HepG2 (cell line): ENCODE measurements around the gene UBXN1. TPM values are rescaled to one million over a fixed set of nuclear protein-coding genes. Genes with fewer than 3 reads are reported as not detected.

Source experiments
- GABPA ChIP-seq, 2 experiments: IDR thresholded peaks; 2 replicates each; pipeline ENCODE4 v1.6.1; 2011 to 2016; ENCODE audit warnings: low read depth in 2 of 2, low read length in 1 of 2, missing biosample characterization in 1 of 2, missing genetic modification characterization in 1 of 2
- POLR2A ChIP-seq, 2 experiments: IDR thresholded peaks; 2 replicates each; pipeline ENCODE4 v1.6.1; 2011; ENCODE audit warnings: low read depth in 2 of 2, low read length in 2 of 2, mild to moderate bottlenecking in 1 of 2, moderate library complexity in 1 of 2; ENCODE audit not compliant: insufficient read depth in 1 of 2
- POLR2AphosphoS5 ChIP-seq: IDR thresholded peaks from 2 replicates; pipeline ENCODE4 v1.6.1; 2012; ENCODE audit warnings: low read depth, low read length
- SAP130 ChIP-seq: IDR thresholded peaks from 2 replicates; pipeline ENCODE4 v1.6.1; 2016; ENCODE audit warnings: low read depth
- SPEN ChIP-seq: sonication (generic); formaldehyde crosslinking; IDR thresholded peaks from 2 replicates; pipeline ENCODE4 v1.5.1; 2020; ENCODE audit warnings: low read depth, mild to moderate bottlenecking, missing genetic modification reagents
- ZBTB10 ChIP-seq: sonication (generic); formaldehyde crosslinking; IDR thresholded peaks from 2 replicates; pipeline ENCODE4 v1.4.0; 2020; ENCODE audit warnings: missing genetic modification reagents, borderline replicate concordance
- ZNF17 ChIP-seq: sonication (generic); formaldehyde crosslinking; IDR thresholded peaks from 2 replicates; pipeline ENCODE4 v1.5.0; 2020; ENCODE audit warnings: mild to moderate bottlenecking, missing genetic modification reagents
- ZNF264 ChIP-seq: sonication (generic); formaldehyde crosslinking; IDR thresholded peaks from 2 replicates; pipeline ENCODE4 v1.4.0; 2020; ENCODE audit warnings: missing genetic modification reagents
- polyA plus RNA-seq, 8 experiments: library from polyadenylated mRNA; depleted of rRNA in 3 of 8; stranded (reverse) in 7 of 8; unstranded in 1 of 8; fragments of >200 nt; fragmentation: Illumina TruSeq in 4 of 8; extraction: Trizol in 4 of 8; gene quantifications; 2 replicates each; pipeline versions ENCODE4 v1.2.1 to v1.2.3, GENCODE V29; 2011 to 2016; ENCODE audit warnings: low read depth in 4 of 8, missing spikeins in 1 of 8, mixed read lengths in 1 of 8; ENCODE audit not compliant: insufficient read depth in 1 of 8
- total RNA-seq, 5 experiments: library from RNA; depleted of rRNA; stranded (reverse); fragments of >200 nt; fragmentation: Illumina TruSeq; extraction: Trizol; gene quantifications; 2 replicates each; pipeline ENCODE4 v1.2.3, GENCODE V29; 2016; ENCODE audit warnings: low read depth in 1 of 5
- TF ChIP-seq, protein P1 (sequence below): sonication (generic); formaldehyde crosslinking; IDR thresholded peaks from 2 replicates; pipeline ENCODE4 v1.4.0; 2020; ENCODE audit warnings: missing genetic modification reagents

Gene UBXN1
- total and polyA plus RNA-seq, 2 of the 13 experiments (the other 11 are each of a cell fraction or from before 2014, with no cell fraction given) = 47.5 to 52.4 TPM

GRCh38 chr11:62725646-62726045, 46.8 kb upstream of the UBXN1 start (continued):
- TF ChIP-seq SPEN (CRISPR knock-in tag) (no peak), ZBTB10 (no peak), GABPA (IDR thresholded peaks at IDR 0.05; ENCODE audit: low read depth, low read length) (no peak), GABPA (CRISPR knock-in tag; IDR thresholded peaks at IDR 0.05; ENCODE audit: low read depth) (0 out of 2 replicates have a peak, but pooled peaks have one; percentile 15), ZNF264 (CRISPR knock-in tag) (peak; percentile 93; the same call in 1 of the 2 replicates), SAP130 (CRISPR knock-in tag) (peak; percentile 36; the same call in 1 of the 2 replicates), ZNF17 (CRISPR knock-in tag) (no peak), POLR2AphosphoS5 (peak; percentile 46), POLR2A (IDR thresholded peaks at IDR 0.05; ENCODE audit: insufficient read depth in 1 of 2, low read depth in 2 of 2, low read length in 2 of 2) (peak in 1 of 2 experiments; percentile 51; a peak in 2 of 4 replicates)
- TF ChIP-seq, protein P1, sequence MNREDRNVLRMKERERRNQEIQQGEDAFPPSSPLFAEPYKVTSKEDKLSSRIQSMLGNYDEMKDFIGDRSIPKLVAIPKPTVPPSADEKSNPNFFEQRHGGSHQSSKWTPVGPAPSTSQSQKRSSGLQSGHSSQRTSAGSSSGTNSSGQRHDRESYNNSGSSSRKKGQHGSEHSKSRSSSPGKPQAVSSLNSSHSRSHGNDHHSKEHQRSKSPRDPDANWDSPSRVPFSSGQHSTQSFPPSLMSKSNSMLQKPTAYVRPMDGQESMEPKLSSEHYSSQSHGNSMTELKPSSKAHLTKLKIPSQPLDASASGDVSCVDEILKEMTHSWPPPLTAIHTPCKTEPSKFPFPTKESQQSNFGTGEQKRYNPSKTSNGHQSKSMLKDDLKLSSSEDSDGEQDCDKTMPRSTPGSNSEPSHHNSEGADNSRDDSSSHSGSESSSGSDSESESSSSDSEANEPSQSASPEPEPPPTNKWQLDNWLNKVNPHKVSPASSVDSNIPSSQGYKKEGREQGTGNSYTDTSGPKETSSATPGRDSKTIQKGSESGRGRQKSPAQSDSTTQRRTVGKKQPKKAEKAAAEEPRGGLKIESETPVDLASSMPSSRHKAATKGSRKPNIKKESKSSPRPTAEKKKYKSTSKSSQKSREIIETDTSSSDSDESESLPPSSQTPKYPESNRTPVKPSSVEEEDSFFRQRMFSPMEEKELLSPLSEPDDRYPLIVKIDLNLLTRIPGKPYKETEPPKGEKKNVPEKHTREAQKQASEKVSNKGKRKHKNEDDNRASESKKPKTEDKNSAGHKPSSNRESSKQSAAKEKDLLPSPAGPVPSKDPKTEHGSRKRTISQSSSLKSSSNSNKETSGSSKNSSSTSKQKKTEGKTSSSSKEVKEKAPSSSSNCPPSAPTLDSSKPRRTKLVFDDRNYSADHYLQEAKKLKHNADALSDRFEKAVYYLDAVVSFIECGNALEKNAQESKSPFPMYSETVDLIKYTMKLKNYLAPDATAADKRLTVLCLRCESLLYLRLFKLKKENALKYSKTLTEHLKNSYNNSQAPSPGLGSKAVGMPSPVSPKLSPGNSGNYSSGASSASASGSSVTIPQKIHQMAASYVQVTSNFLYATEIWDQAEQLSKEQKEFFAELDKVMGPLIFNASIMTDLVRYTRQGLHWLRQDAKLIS (CRISPR knock-in tag) = no peak
